T-helper 2 cell treated with Interferon-gamma antibody and Interleukin-4, amounts not matched to agents 5 μg/mL and 100 μg/mL, for 36 hours (primary cell): ENCODE measurements around the gene PDE4D.

Source experiments
- DNase-seq: peaks from one replicate; pipeline ENCODE4 v3.0.0; 2021; ENCODE audit warnings: low spot score
- H3K27ac Mint-ChIP-seq: one replicate; pipeline ENCODE4 v1.8.0; 2021; ENCODE audit warnings: mild to moderate bottlenecking, mixed read lengths
- H3K27me3 Mint-ChIP-seq: one replicate; pipeline ENCODE4 v1.8.0; 2021; ENCODE audit warnings: low read depth, mixed read lengths
- H3K36me3 Mint-ChIP-seq: one replicate; pipeline ENCODE4 v1.8.0; 2021; ENCODE audit warnings: low read depth, mixed read lengths
- H3K4me1 Mint-ChIP-seq: one replicate; pipeline ENCODE4 v1.8.0; 2021; ENCODE audit warnings: low read depth, mixed read lengths
- H3K4me3 Mint-ChIP-seq: one replicate; pipeline ENCODE4 v1.8.0; 2022; ENCODE audit warnings: mild to moderate bottlenecking, moderate library complexity, mixed read lengths
- H3K9me3 Mint-ChIP-seq: one replicate; pipeline ENCODE4 v1.8.0; 2021; ENCODE audit warnings: mixed read lengths

PDE4D gene

DNA sequence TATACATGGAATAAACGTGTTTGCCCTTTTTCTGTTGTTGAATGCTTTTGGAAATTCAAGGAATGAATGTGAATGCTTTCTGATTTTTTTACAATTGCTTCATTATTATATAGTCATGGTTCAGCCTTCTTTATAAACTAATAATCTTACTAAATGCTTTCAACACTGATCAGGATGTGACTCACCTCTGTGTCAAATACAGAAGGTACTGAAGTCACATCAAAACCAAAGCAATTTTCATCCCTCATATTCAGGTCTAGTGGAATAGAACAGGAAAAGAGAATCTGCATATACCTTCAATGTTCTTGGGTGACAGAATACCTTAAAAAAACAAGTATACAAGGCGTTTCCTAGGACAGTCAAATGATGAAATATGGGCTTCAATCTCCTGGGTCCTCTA, 170.7 kb downstream of the PDE4D start:
- H3K27ac Mint-ChIP-seq = no peak overlapping the region
- no peaks in the 10 kb centered on the region for H3K4me1 Mint-ChIP-seq
- no peaks in the 10 kb centered on the region for H3K36me3 Mint-ChIP-seq
- peaks cover 3% of the 10 kb centered on the region for H3K27me3 Mint-ChIP-seq
- H3K4me3 Mint-ChIP-seq = no peak overlapping the region
- DNase-seq = no peak
- no peaks in the 10 kb centered on the region for H3K9me3 Mint-ChIP-seq

DNA sequence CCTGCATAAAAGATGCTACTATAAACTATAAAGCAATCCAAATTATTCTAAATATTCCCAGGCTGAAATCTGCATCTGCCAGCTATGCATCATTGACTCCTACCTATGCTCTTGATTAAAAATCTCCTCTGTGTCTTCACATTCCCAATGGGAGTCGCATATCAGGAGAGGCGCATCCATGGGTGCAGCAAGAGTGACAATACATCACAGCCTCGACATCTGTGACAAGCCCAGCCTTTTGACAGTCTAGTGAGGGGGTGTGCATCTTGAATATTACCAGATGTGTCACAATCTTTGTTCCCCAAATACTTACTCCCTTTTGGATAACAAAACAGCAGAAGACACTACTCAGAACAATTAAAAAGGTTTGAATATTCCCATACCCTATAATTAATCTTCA, 171.8 kb downstream of the PDE4D start:
- no peaks in the 10 kb centered on the region for H3K9me3 Mint-ChIP-seq
- H3K27ac Mint-ChIP-seq = no peak overlapping the region
- DNase-seq = no peak
- peaks cover 3% of the 10 kb centered on the region for H3K27me3 Mint-ChIP-seq
- H3K4me1 Mint-ChIP-seq = no peaks in the 10 kb centered on the region
- no peaks in the 10 kb centered on the region for H3K36me3 Mint-ChIP-seq
- no peak overlapping the region for H3K4me3 Mint-ChIP-seq

DNA sequence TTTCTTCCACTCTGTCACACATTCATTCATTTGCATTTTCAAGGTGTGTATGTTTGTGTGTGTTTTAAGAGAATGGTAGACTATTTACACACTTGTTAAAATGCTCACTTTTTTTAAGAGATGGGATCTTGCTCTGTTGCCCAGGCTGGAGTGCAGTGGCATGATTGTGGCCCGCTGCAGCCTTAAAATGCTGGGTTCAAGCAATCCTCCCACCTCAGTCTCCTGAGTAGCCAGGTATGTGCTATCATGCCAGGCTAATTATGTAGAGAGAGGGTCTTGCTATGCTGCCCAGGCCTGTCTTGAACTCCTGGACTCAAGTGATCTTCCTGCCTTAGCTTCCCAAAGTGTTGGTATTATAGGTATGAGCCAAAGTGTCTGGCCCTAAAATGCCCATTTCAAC, 173.5 kb downstream of the PDE4D start:
- H3K36me3 Mint-ChIP-seq = no peaks in the 10 kb centered on the region
- no peak for DNase-seq
- H3K9me3 Mint-ChIP-seq = no peaks in the 10 kb centered on the region
- H3K27ac Mint-ChIP-seq = no peak overlapping the region
- no peaks in the 10 kb centered on the region for H3K4me1 Mint-ChIP-seq
- no peak overlapping the region for H3K4me3 Mint-ChIP-seq
- H3K27me3 Mint-ChIP-seq = peaks cover 3% of the 10 kb centered on the region

DNA sequence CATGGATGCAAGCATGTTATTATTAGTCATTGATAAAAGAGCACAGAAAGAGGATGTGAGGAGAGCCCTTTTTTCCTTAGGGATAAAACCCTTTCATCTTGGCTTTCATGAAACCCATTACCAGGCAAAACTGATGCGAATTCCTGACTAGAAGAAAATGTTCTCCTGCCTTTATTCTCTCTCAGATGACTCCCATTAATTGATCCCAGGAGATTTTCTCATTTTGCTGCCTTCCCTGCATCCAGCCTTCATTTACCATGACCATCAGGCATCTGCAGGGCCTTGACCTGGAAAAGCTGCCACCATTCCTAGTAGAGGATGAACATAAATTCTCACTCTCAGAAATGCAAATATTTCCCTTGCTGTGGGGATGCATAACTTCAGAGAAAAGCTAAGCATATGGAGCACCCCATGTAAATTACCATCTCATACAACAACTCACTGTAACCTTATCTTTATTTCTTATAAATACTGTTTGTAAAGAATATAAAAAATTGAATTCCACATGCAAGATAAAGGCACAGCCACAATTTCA, 176.5 kb downstream of the PDE4D start:
- no peak overlapping the region for H3K27ac Mint-ChIP-seq

DNA sequence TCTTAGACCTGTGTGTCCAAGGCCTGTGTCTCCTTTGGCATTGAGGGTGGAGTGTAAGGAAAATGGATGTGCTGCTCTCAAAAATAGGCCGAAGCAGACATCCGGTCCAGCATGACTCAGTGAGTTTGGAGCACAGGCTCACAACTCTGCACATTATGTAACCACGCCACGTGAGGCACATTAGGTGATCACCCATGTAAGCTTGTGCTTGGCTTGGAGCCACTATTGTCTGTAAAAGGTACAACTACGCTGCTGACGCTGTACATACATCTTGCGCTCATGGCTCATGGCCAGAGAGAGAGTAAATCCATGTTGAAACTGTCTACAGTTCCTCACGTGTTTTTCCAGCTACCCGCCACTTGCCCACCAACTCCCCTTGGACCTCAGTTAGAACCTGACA, 177.5 kb downstream of the PDE4D start:
- Mint-ChIP-seq H3K4me1 (no peaks in the 10 kb centered on the region), H3K36me3 (no peaks in the 10 kb centered on the region), H3K9me3 (peaks cover 5% of the 10 kb centered on the region), H3K4me3 (no peak overlapping the region), H3K27me3 (peaks cover under 1% of the 10 kb centered on the region), H3K27ac (no peak overlapping the region)
- DNase-seq = no peak

More for the DNA sequence above, 176.5 kb downstream of the PDE4D start:
- H3K4me3 Mint-ChIP-seq = no peak overlapping the region
- no peak for DNase-seq
- no peaks in the 10 kb centered on the region for H3K36me3 Mint-ChIP-seq
- H3K4me1 Mint-ChIP-seq = no peaks in the 10 kb centered on the region
- H3K9me3 Mint-ChIP-seq = peaks cover 5% of the 10 kb centered on the region
- peaks cover 3% of the 10 kb centered on the region for H3K27me3 Mint-ChIP-seq

DNA sequence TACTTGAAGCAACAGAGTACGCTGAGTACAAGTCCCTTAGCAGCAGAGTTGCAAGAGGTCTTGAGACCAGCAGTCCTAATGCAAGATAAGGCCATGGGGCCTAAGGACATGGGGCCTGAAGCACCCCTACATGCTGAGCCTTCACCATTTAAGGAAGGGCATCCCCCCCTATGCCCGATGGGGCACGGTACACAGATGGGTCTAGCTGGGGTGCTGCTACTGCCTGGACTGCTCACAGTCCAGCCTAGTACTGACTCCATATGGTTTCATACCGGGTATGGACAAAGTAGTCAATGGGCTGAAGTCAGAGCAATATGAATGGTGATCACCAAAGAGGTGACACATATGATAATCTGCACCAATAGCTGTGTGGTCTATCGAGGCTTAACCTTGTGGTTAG, 178.3 kb downstream of the PDE4D start:
- Mint-ChIP-seq H3K4me3 (no peak overlapping the region), H3K27me3 (no peaks in the 10 kb centered on the region), H3K27ac (no peak overlapping the region), H3K36me3 (no peaks in the 10 kb centered on the region), H3K4me1 (no peaks in the 10 kb centered on the region), H3K9me3 (peaks cover 5% of the 10 kb centered on the region)
- no peak for DNase-seq

DNA sequence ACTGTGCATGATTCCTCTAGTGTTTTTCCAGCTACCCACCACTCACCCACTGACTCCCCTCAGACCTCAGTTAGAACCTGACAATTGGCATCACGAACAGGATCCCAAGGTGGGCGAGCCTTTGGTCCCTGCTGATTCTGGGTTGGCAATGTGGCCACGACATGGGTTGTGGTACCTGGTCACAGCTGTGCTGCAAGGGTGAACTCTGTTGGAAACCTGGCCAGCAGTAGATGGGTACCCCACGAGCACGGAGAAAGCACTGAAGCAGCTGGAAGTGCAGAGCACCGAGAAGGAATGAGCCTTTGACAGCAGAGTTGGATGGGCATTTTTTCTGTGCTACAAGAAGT, 180.1 kb downstream of the PDE4D start:
- Mint-ChIP-seq H3K9me3 (peaks cover 5% of the 10 kb centered on the region), H3K27me3 (no peaks in the 10 kb centered on the region), H3K4me1 (no peaks in the 10 kb centered on the region), H3K4me3 (no peak overlapping the region), H3K36me3 (no peaks in the 10 kb centered on the region), H3K27ac (no peak overlapping the region)
- DNase-seq = no peak

DNA sequence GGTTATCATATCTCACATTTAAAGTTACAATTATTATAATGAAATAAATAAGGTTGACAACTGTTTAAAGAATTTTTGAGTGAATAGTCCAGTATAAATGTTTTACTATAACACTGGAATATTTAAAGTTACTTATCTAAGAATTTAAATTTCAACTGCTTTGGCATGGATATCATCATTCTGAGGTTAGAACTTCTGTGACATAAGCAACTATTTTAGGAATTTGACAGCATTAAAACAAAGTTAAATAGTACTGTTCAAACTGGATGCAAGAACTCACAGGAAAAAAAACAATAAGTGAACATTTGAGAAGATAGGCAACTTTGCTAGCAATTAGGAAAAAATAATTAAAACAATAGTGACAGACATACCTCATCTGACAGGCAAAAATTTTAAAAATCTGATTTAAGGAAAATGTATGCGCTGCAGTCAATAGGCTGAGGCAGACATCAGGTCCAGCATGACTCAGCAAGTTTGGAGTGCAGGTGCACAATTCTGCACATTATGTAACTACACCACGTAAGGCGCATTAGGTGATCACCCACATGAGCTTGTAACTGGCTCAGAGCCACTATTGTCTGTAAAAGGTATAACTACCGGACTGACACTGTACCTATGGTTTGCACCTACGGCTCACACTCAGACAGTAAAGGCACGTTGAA, 180.6 kb downstream of the PDE4D start:
- Mint-ChIP-seq H3K4me1 (no peaks in the 10 kb centered on the region), H3K27ac (no peak overlapping the region), H3K36me3 (no peaks in the 10 kb centered on the region), H3K9me3 (peaks cover 5% of the 10 kb centered on the region), H3K4me3 (no peak overlapping the region), H3K27me3 (no peaks in the 10 kb centered on the region)
- DNase-seq = no peak

DNA sequence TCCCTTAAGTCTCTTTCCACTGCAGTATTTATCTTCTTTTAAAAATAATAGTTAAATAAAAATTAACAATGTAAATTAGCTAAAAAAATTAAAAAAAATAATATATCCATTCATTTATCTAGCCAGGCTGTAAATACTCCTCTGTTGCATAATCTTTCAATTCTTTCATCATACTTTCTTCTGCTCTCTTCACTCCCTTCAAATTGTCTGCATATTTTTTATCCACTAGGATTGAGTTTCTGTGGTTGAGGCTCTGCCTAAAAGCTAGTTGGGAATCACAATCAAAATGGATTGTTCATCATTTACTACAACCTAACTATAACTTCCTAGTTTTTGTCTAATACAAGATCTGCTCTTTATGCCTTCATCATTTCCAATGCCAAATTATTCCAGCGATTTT, 182.2 kb downstream of the PDE4D start:
- no peaks in the 10 kb centered on the region for H3K27me3 Mint-ChIP-seq
- H3K27ac Mint-ChIP-seq = no peak overlapping the region
- H3K4me1 Mint-ChIP-seq = no peaks in the 10 kb centered on the region
- no peak overlapping the region for H3K4me3 Mint-ChIP-seq
- H3K9me3 Mint-ChIP-seq = peaks cover 5% of the 10 kb centered on the region
- DNase-seq = no peak
- H3K36me3 Mint-ChIP-seq = no peaks in the 10 kb centered on the region

DNA sequence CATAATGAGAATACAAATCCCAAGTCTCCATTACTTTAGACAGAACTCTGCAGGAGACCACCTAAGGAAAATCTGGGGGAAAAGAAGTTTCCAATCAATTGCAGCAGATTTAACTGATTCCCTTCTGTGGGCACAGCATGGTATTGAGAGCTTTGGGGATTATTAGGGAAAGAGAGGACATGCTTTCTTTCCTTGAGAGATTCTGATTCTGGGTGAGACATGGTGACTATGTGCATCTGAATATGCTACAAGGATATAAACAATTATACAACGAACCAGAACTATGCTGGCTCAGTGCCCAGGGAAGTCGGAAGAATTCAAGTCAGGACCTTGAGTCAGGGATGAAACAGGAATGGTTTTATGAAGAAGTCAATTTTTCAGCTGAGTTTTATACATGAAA, 183.7 kb downstream of the PDE4D start:
- Mint-ChIP-seq H3K9me3 (peaks cover 5% of the 10 kb centered on the region), H3K36me3 (no peaks in the 10 kb centered on the region), H3K27ac (no peak overlapping the region), H3K27me3 (no peaks in the 10 kb centered on the region), H3K4me3 (no peak overlapping the region), H3K4me1 (no peaks in the 10 kb centered on the region)
- no peak for DNase-seq

DNA sequence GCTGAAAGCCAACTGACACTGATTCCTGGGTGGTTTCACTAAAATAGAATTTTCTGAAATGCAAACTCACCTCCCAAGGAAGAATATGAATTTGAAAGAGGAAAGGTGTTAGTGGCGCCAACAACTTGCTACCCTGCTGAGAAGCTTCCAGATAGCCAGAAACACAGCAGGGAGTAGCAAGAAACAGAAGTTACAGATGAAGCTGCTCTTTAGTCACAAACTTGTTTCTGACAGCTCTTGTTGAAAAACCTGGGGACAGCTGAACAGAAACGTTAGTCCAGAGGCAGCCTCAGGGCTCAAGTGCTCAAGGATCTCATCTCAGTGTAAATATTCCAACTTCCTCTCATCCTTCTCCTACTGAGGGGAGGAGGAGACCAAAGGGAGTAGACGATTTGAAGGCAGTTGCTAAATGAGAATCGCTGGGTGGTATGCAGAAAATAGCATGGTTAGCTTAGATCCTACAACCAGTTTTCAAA, 184.1 kb downstream of the PDE4D start:
- no peaks in the 10 kb centered on the region for H3K4me1 Mint-ChIP-seq
- DNase-seq = no peak
- no peak overlapping the region for H3K4me3 Mint-ChIP-seq
- H3K27ac Mint-ChIP-seq = no peak overlapping the region
- peaks cover 5% of the 10 kb centered on the region for H3K9me3 Mint-ChIP-seq
- no peaks in the 10 kb centered on the region for H3K36me3 Mint-ChIP-seq
- no peaks in the 10 kb centered on the region for H3K27me3 Mint-ChIP-seq

DNA sequence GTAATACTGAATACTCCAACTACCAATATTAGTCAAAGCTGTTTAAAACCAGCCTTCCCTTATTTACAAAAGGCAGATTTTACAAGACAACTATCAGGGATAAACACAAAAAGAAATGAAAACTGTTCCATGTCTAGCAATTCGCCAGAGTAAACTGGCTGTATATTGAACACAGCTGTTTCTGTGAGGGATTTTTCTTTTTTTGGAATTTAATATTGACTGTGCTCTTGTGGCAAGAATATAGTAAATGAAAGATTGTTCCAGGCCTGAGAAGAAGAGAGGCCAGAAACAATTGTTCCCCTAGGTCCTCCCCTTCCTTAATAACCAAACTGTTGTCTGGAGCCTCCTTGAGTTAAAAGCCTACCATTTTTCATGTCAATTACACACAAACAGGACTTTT, 188.6 kb downstream of the PDE4D start:
- H3K27ac Mint-ChIP-seq = no peak overlapping the region
- no peaks in the 10 kb centered on the region for H3K9me3 Mint-ChIP-seq
- H3K27me3 Mint-ChIP-seq = no peaks in the 10 kb centered on the region
- no peak overlapping the region for H3K4me3 Mint-ChIP-seq
- H3K4me1 Mint-ChIP-seq = no peaks in the 10 kb centered on the region
- H3K36me3 Mint-ChIP-seq = no peaks in the 10 kb centered on the region
- DNase-seq = no peak

DNA sequence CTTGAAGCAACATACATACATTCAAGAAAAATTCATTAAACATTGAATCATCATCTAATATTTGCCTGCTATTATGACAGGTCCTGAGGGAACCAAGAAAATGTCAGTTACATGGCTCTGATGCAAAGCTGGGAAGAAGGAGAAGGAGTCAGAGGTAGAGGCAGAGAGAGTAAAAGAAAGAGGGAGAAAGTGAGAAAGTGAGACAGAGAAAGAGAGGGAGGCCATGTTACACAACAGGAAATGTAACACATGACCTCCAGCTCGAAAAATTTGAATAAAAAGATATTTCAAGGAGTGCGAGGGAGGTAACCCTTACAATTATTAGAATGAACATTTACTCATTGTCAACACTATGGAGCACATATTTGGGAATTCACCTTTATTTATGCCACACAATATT, 189.7 kb downstream of the PDE4D start:
- DNase-seq = no peak
- no peak overlapping the region for H3K4me3 Mint-ChIP-seq
- H3K27ac Mint-ChIP-seq = no peak overlapping the region
- H3K9me3 Mint-ChIP-seq = no peaks in the 10 kb centered on the region
- H3K4me1 Mint-ChIP-seq = no peaks in the 10 kb centered on the region
- no peaks in the 10 kb centered on the region for H3K36me3 Mint-ChIP-seq
- H3K27me3 Mint-ChIP-seq = no peaks in the 10 kb centered on the region

DNA sequence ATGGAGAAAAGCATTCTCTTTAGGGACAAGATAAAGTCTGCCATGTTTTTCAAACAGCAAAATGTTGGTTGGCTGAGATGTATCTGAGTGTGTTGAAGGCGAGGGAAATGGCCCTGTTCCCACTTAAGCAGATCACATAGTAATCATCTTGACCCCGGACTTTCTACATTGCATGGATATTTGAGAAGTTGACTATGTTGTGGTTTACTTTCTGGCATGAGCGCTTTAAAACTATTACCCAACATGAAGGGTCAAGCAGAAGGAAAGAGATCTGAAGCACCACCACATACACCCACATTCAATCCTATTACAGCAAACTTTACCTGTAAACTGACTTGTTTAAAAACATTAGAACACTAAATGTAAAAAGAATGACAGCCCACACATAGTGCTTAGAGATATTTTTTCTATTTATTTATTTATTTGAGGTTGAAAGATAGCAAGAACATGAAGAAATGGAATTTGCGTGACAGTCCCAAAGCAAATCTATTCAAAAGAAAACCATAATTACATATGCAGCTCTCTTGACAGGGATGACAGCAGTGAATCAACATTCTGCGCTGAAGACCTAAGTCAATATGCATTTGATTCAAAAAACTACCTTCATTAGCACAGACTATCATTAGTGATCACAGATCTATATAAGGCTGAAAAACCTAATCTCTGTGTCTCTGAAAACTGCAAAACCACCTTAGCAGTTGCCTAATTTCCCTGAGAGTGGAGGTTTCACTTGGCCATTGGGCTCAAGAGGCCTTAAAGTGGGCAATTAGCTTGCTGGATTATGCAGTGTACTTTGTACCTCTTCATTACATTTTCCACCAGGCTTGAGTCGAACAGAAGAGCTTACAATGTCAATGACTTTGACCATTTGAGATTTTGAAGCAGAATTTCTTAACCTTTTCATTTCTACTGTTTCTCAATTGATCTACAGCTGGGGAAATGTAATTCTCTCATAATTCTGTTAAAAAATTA, 195.0 kb downstream of the PDE4D start:
- Mint-ChIP-seq H3K4me1 (no peaks in the 10 kb centered on the region), H3K4me3 (no peak overlapping the region), H3K27ac (no peak overlapping the region), H3K36me3 (no peaks in the 10 kb centered on the region), H3K27me3 (no peaks in the 10 kb centered on the region), H3K9me3 (no peaks in the 10 kb centered on the region)
- no peak for DNase-seq
